ENCODE results near the gene POLE3.
"Not testable (repeated sequence)": the region's sequence is repeated elsewhere in the genome, so short reads cannot be mapped to it uniquely, and the experiment has no call there.

POLE3 gene

GRCh38 chr9:113375057-113376023, 35.1 kb downstream of the POLE3 start:
- no peak for DNase-seq

GRCh38 chr9:113373676-113374392, 36.6 kb downstream of the POLE3 start:
- DNase-seq = no peak

GRCh38 chr9:113373256-113373655, 37.2 kb downstream of the POLE3 start:
- no peak for DNase-seq

GRCh38 chr9:113372059-113372458, 38.4 kb downstream of the POLE3 start:
- DNase-seq = no peak

GRCh38 chr9:113370806-113371325, 39.6 kb downstream of the POLE3 start:
- DNase-seq = no peak

GRCh38 chr9:113369855-113370140, 40.7 kb downstream of the POLE3 start:
- no peak for DNase-seq

GRCh38 chr9:113368982-113369854, 41.3 kb downstream of the POLE3 start:
- no peak for DNase-seq

- DNase-seq = no peak
Measured at GRCh38 chr9:113368348-113368981, 42.0 kb downstream of the POLE3 start.

- not testable (repeated sequence) for DNase-seq
Measured at GRCh38 chr9:113365652-113366051, 44.8 kb downstream of the POLE3 start.

- no peak for DNase-seq
Measured at GRCh38 chr9:113364951-113365350, 45.5 kb downstream of the POLE3 start.

GRCh38 chr9:113363336-113363735, 47.1 kb downstream of the POLE3 start:
- no peak for DNase-seq

- no peak for DNase-seq
Measured at GRCh38 chr9:113361304-113362018, 49.0 kb downstream of the POLE3 start.

GRCh38 chr9:113360242-113360842, 50.1 kb downstream of the POLE3 start:
- DNase-seq = no peak

GRCh38 chr9:113359385-113359784, 51.1 kb downstream of the POLE3 start:
- DNase-seq = no peak

All from activated CD4-positive, alpha-beta T cell treated with anti-CD3 and anti-CD28 coated beads for 4 hours (primary cell).